WI38 (cell line): ENCODE measurements around the gene LLGL1.

Source experiments
- H3K4me3 ChIP-seq: 2 replicates; pipeline ENCODE4 v1.5.1; 2011; ENCODE audit warnings: low read depth, mild to moderate bottlenecking, control low read depth, low read length
- TF ChIP-seq, protein P1 (sequence below): IDR thresholded peaks from 2 replicates; pipeline ENCODE4 v1.5.1; 2012; ENCODE audit warnings: low read depth, mild to moderate bottlenecking, control low read depth, low read length

The LLGL1 gene

GRCh38 chr17:18238299-18238698 is 12.9 kb downstream of the LLGL1 start:
- TF ChIP-seq, protein P1, sequence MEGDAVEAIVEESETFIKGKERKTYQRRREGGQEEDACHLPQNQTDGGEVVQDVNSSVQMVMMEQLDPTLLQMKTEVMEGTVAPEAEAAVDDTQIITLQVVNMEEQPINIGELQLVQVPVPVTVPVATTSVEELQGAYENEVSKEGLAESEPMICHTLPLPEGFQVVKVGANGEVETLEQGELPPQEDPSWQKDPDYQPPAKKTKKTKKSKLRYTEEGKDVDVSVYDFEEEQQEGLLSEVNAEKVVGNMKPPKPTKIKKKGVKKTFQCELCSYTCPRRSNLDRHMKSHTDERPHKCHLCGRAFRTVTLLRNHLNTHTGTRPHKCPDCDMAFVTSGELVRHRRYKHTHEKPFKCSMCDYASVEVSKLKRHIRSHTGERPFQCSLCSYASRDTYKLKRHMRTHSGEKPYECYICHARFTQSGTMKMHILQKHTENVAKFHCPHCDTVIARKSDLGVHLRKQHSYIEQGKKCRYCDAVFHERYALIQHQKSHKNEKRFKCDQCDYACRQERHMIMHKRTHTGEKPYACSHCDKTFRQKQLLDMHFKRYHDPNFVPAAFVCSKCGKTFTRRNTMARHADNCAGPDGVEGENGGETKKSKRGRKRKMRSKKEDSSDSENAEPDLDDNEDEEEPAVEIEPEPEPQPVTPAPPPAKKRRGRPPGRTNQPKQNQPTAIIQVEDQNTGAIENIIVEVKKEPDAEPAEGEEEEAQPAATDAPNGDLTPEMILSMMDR = no peak
- no peak overlapping the region for H3K4me3 ChIP-seq

GRCh38 chr17:18240449-18240848 is 15.0 kb downstream of the LLGL1 start:
- no peak overlapping the region for H3K4me3 ChIP-seq
- TF ChIP-seq, protein P1 = no peak

DNA sequence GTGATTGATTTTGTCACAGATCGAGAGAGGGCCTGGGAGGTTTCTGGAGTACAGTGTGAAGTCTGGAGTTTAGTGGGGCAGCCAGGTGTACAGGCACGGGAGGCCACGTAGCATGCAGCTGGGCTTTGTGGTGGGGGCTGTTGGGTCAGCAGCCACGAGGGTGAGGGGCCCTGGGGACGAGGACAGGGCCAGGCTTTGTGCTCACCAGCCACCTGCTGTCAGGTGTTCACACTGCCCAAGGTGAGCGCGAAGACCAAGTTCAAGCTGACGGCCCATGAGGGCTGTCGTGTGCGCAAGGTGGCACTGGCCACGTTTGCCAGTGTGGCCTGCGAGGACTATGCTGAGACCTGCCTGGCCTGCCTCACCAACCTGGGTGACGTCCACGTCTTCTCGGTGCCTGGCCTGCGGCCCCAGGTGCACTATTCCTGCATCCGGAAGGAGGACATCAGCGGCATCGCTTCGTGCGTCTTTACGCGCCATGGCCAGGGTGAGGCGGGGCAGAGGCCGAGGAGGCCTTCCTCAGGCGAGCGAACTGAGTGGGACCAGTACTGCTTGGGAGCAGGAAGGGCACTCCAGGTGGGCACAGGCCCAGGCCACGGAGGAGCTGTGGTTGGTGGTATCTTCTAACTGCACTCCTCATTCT is 15.9 kb downstream of the LLGL1 start:
- TF ChIP-seq, protein P1 = no peak
- no peak overlapping the region for H3K4me3 ChIP-seq

GRCh38 chr17:18245038-18245776 is 19.8 kb downstream of the LLGL1 start:
- TF ChIP-seq, protein P1 = no peak
- no peak overlapping the region for H3K4me3 ChIP-seq

- TF ChIP-seq, protein P1 = no peak
- no peak overlapping the region for H3K4me3 ChIP-seq
These were observed 20.8 kb downstream of the LLGL1 start for GRCh38 chr17:18246109-18246725.

DNA sequence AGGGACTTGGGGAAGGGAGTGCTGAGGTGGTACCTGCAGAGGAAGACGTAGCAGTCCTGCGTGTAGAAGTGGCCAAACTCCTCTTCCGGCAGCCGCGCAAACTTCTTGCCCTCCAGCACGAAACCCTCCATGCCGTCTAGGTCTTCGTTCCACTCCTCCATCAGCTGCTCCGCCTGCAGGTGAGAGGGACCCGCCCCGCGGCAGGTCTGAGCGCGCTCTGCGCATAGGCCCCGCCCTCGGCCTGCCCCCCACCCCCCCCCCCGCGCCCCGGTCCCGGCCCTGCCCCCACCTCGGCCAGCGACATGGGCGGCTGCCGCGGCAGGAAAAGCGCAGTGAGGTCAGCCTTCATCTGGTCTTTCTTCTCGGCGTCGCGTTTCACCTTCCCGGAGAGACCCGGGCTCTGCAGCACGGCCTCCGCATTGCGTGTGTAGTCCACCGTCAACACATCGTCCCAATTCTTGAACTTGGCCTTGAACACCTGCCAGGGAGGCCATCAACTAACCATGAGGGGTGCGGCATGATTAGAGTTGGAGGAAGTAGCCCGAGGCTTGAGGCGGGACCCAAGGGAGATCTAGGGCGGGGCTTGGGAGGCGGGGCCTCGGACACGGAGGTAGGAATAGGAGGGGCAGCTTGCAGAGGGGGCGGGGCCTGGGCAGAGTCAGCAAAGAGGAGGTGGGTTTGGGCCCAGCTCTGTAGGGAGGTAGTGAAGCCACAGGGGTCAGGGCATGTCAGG is 21.6 kb downstream of the LLGL1 start:
- no peak overlapping the region for H3K4me3 ChIP-seq
- TF ChIP-seq, protein P1 = no peak
